Measurements from ENCODE around the gene RAB9A. TPM values are rescaled to one million over a fixed set of nuclear protein-coding genes. Genes with fewer than 3 reads are reported as not detected.
A peak's percentile ranks its signal among the peaks of the same experiment; 100 is the strongest.

Gene RAB9A
- total RNA-seq, 1 donor from 2014 or later, result 50.4 TPM

GRCh38 chrX:13747836-13748235 lies 58.9 kb downstream of the RAB9A start:
- peak; percentile 53 for DNase-seq (ENCODE audit: low read depth)

GRCh38 chrX:13748486-13748885 lies 59.6 kb downstream of the RAB9A start:
- no peak for DNase-seq (ENCODE audit: low read depth)

- DNase-seq (ENCODE audit: low read depth), result peak; percentile 54
Measured at GRCh38 chrX:13750204-13750603, 61.3 kb downstream of the RAB9A start.

GRCh38 chrX:13750812-13751211 lies 61.9 kb downstream of the RAB9A start:
- DNase-seq (ENCODE audit: low read depth), result no peak

- peak; percentile 36 for DNase-seq (ENCODE audit: low read depth)
Measured at GRCh38 chrX:13752141-13752540, 63.2 kb downstream of the RAB9A start.

GRCh38 chrX:13752646-13753045 lies 63.7 kb downstream of the RAB9A start:
- DNase-seq (ENCODE audit: low read depth), result no peak

GRCh38 chrX:13754765-13755164 lies 65.8 kb downstream of the RAB9A start:
- no peak for DNase-seq (ENCODE audit: low read depth)

GRCh38 chrX:13755254-13755653 lies 66.3 kb downstream of the RAB9A start:
- no peak for DNase-seq (ENCODE audit: low read depth)

- DNase-seq (ENCODE audit: low read depth), result no peak
Measured at GRCh38 chrX:13756381-13756780, 67.5 kb downstream of the RAB9A start.

- DNase-seq (ENCODE audit: low read depth), result no peak
Measured at GRCh38 chrX:13759152-13759718, 70.3 kb downstream of the RAB9A start.

Other genes with a start within 250 kb of the RAB9A start
- 0.05 TPM in 1 of 2 replicates, not detected in the other for gene EGFL6, start 119.5 kb upstream of the RAB9A start, total RNA-seq
- gene TCEANC, start 36.0 kb upstream of the RAB9A start, total RNA-seq, result 2.5 and 4.5 TPM in 2 replicates
- 28.1 and 32.5 TPM in 2 replicates for gene TRAPPC2, start 45.5 kb downstream of the RAB9A start, total RNA-seq
- gene OFD1, start 45.6 kb downstream of the RAB9A start, total RNA-seq, result 17.5 and 27.3 TPM in 2 replicates
- 0.10 and 0.87 TPM in 2 replicates for gene GPM6B, start 128.0 kb downstream of the RAB9A start, total RNA-seq

Measured in renal cortical epithelial cell (primary cell).